ENCODE results near the gene MARK1. TPM values are rescaled to one million over a fixed set of nuclear protein-coding genes. Genes with fewer than 3 reads are reported as not detected.

Gene MARK1
- polyA plus RNA-seq, 1 of the 3 experiments (the other 2 are of a cell fraction): 3.1 TPM

GRCh38 chr1:220573836-220574235, 45.9 kb downstream of the MARK1 start:
- DNase-seq: no peak
- Histone ChIP-seq H3F3A (replicated peaks; ENCODE audit: insufficient read depth) (peaks cover 3% of the 10 kb centered on the region), H3K27me3 (ENCODE audit: insufficient read depth) (no peaks in the 10 kb centered on the region), H3K9ac (no peak overlapping the region), H3K4me1 (ENCODE audit: control insufficient read depth in 1 of 2, insufficient read depth in 2 of 2, low read depth in 1 of 2, low read length in 1 of 2) (no peaks in the 10 kb centered on the region), H4K20me1 (ENCODE audit: insufficient read depth) (no peaks in the 10 kb centered on the region), H3K36me3 (replicated peaks in 1 of 2; ENCODE audit: control insufficient read depth in 1 of 2, insufficient read depth in 2 of 2, low read length in 1 of 2) (peaks cover 0 to 3% of the 10 kb centered on the region in 2 experiments), H3K27ac (ENCODE audit: low read depth in 2 of 2, low read length in 1 of 2) (no peak overlapping the region), H3K79me2 (ENCODE audit: insufficient read depth) (no peaks in the 10 kb centered on the region), H3K4me3 (ENCODE audit: low read depth in 2 of 2, low read length in 1 of 2) (no peak overlapping the region; a peak in 1 of 4 replicates), H3K9me2 (no peaks in the 10 kb centered on the region), H2AFZ (ENCODE audit: low read depth) (no peak overlapping the region), H3K4me2 (no peak overlapping the region), H3K9me3 (peaks cover 19% of the 10 kb centered on the region; the same call in 1 of the 2 replicates)
- no peak for TF ChIP-seq TAF1 (IDR thresholded peaks at IDR 0.05; ENCODE audit: borderline replicate concordance, low read depth, low read length)
- TF ChIP-seq MAX (IDR thresholded peaks at IDR 0.05; ENCODE audit: low read depth): no peak
- no peak for TF ChIP-seq CHD2 (IDR thresholded peaks at IDR 0.05; ENCODE audit: low read length, partially characterized antibody)
- TF ChIP-seq ZBTB33 (IDR thresholded peaks at IDR 0.05; ENCODE audit: borderline replicate concordance, low read depth): no peak
- TF ChIP-seq YY1 (IDR thresholded peaks at IDR 0.05; ENCODE audit: low read depth): no peak
- TF ChIP-seq GABPA (IDR thresholded peaks at IDR 0.05; ENCODE audit: low read depth): no peak
- TF ChIP-seq FOSL2 (IDR thresholded peaks at IDR 0.05; ENCODE audit: borderline replicate concordance, low read depth): no peak
- no peak for TF ChIP-seq RFX5 (IDR thresholded peaks at IDR 0.05; ENCODE audit: low read length)
- TF ChIP-seq EZH2phosphoT487 (IDR thresholded peaks at IDR 0.05; ENCODE audit: borderline replicate concordance, low read depth): no peak
- no peak for TF ChIP-seq NFIC (IDR thresholded peaks at IDR 0.05; ENCODE audit: borderline replicate concordance)
- TF ChIP-seq RCOR1 (IDR thresholded peaks at IDR 0.05; ENCODE audit: low read length): no peak
- no peak for TF ChIP-seq USF2 (IDR thresholded peaks at IDR 0.05; ENCODE audit: borderline replicate concordance, low read depth, low read length)
- no peak for TF ChIP-seq PBX3 (IDR thresholded peaks at IDR 0.05)
- no peak for TF ChIP-seq MEF2A (IDR thresholded peaks at IDR 0.05; ENCODE audit: borderline replicate concordance, low read depth)
- CTCF ChIA-PET: no interaction called here
- POLR2A ChIA-PET: no interaction called here

Data from SK-N-SH (cell line).